T-helper 2 cell (primary cell): ENCODE measurements around the gene UMOD.

ENCODE experiments used
- DNase-seq, 5 experiments: peaks; one replicate each; pipeline versions ENCODE4 v3.0.0 to v3.0.0-alpha.2; 2012 to 2022
- total RNA-seq, 2 donors: gene quantifications; one replicate each; lab custom pipeline; 2026; lab: John Stamatoyannopoulos, UW

Gene UMOD
- 0 reads per million in 2 donors for total RNA-seq

DNA sequence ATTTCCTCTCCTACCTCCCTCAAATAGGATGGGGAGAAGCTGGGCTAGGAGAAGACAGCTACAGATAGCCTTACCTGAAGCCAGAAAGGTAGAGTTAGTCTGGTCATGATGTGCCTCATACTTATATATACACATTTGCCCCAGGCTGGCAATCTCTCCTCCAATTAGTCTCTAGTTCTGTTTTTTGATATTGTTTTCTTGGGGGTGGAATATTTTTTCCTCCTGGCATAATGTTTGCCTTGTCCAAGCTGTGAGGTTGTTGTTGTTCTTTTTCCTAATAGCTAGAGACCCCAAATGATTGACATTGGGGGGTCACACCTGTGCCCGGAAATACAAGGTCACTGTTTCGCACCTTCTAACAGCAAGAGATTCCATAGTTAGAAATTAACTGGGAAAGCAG lies at the start of gene UMOD:
UMOD (minus strand) TSS at position 101 of the 400 bp plus-strand sequence. CDS start 1,978 bp downstream, outside the sequence.
- no peak for DNase-seq

DNA sequence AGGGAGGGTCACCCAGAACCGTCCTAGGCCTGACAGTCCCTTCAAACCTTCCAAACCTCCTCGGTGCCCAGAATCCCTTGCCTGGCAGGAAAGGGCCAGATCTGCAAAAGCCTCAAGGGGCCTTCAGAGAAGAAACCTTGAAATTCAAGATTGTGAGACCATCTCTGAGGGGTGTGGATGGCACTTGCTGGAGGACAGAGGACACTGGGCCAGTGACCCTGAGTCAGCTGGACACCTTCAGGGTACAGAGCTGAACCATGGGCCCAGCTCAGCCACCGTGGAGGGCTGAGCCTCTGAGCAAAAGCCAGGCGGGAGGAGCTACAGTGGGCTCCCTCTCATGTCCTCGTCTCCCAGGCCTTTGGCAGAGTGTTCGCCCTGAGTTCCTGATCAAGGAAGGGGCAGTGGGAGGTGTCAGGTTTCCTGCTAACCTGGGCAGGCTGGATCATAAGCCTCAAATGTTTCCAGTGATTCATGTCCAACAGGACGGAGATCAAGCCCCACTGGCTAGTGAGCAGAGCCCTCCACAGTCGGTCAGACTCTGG lies 49.0 kb upstream of the UMOD start:
- DNase-seq, result no peak

DNA sequence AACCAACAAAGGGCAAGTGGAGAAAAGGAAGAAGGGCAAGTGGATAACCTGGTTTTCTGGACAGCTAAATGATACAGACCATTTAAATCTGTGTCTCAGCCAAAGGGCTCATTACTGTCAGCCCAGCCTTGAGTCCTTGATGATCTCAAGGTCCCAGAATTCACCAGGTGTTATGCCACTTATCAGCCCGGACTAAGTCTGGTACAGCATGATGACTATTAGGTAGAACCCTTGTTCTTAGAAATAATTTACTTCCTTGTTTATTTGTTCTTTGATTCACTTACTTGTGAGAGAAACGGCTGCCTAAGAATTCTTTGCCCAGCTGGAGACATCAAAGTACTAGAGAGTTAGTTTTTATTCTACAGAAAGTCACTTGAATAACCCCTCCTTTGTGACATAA lies 48.6 kb upstream of the UMOD start:
- no peak for DNase-seq

DNA sequence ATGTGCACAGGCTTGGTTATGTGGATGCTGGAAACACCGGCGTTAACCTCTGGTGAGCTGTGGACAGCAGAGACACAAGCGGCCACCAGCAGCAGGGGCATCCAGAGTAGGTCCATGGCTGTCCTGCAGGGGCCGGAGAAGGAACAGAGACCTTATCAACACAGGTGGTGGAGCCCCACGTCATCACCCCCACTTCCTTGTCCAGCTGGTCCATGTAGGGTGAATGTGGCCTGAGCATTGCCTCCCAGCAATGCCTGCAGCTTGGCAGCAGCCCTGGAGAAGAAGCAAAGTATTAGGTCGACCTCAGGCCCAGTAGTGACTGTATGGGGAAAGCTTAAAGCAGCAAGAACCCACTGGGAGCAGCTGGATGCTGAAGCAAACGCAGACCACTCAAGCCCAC lies 46.7 kb upstream of the UMOD start:
- no peak for DNase-seq

DNA sequence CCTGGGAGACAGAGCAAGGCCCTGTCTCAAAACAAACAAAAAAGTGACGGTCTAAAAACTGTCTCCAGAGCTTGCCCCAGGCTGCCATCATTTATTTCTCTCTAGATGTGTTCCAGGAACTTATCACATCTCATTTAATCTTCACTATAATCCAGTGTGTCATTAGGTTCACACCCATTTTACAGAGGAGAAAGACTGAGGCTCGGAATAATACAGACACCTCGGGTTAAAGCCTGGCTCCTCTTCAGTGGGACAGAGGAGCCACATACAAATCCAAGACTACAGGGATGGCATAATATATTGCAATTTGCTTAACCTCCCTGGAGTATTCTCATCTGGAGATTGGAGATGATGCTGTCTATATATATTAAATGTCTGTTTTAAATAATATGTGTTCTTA lies 46.1 kb upstream of the UMOD start:
- DNase-seq, result no peak

DNA sequence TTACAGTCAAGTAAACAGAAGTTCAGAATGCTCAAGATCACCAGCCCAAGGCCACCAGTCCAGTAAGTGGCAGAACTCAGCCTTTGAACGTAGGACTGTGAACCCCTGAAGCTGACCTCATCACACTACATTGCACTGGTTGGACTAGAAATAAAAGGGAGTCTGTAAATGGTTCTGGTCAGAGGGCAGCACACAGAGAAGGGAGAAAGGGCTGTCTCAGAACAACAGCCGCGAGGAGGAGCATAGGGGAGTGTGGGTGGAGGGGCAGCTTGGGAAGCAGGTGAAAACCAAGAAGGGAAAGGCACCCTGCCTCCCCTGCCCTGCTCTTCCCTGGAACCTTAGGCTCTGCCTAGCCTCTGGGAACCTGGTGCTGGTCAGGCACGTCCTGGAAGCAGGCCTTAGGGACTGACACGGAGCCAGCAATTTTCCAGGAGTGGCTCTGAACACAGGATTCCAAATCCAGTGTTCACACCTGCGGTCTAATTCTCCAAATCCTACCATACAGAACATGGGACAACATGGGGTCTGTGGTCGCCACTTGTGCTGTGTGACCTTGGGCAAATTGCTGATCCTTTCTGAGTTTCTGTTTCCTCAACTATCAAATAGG lies 45.1 kb upstream of the UMOD start:
- DNase-seq, result no peak

DNA sequence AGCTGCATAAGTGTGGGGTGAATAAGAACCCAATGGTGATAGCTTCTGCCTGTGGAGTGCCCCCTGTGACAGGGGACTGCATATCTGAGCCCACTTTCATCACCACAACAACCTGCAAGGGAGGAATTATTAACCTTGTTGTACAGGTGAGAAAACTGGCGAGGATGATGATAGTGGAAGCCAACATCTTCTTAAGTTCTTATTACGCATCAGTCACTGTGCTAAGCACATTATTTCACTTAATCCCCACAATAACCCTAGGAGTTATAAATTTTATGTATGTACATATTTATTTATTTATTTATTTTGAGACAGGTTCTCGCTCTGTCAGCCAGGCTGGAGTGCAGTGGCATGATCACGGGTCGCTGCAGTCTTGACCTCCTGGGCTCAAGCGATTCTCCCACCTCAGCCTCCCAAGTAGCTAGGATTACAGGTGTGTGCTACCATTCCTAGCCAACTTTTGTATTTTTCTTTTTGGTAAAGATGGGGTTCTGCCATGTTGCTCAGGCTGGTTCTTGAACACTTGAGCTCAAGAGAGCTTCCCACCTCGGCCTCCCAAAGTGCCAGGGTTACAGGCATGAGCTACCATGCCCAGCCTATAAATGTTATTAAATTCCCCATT lies 44.4 kb upstream of the UMOD start:
- DNase-seq, result no peak

DNA sequence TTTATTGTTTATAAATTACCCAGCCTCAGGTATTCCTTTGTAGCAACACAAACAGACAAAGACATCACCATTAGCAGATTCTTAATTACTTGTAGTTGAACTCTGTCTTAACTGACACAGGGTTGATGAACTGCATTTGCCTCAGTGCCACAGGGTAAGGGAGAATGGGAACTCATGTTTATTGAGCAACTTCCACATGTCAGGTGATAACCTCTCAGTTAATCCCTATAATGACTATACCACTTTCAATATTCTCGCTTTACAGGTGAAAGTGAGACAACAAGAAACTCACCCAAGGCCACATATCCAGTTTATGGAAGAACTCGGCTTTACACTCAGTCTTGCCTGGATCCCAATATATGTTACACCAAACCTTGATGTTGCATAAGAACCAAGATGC lies 43.4 kb upstream of the UMOD start:
- DNase-seq, result no peak

DNA sequence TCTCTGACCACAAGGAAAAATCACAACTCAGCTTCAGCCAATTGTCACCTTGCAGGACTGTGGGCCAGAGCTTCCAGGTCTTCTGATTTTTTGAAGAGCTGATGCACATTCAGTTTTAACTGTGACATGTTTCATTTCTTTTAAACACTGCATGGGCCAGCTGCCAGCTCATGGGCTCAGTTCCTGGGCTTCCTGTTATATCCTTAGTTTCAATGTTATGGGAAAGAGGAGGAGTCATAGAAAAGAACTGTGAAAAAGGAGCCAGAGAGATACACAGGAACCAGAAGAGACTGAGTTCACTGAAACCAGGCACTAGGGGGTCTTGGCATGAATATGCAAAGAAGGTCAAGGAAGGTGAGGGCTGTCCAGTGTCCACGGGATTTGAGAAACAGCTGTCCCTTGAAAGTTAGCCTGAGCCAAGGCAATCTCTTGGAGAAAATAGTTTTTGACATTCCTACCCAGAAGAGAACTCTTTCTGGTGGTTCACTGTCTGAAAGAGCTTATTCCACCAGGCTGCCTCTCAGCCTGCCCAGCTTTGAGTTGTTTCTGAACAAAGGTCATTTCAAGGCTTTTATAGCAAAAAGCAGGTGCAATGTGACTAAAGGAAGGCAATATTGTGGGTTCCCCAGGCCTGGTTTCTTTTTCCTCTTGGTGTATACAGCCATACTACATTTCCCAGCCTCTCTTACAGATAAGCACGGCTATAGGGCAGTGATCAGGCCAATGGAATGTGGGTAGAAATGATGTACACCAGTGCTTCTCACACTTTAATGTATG lies 41.5 kb upstream of the UMOD start:
- no peak for DNase-seq

DNA sequence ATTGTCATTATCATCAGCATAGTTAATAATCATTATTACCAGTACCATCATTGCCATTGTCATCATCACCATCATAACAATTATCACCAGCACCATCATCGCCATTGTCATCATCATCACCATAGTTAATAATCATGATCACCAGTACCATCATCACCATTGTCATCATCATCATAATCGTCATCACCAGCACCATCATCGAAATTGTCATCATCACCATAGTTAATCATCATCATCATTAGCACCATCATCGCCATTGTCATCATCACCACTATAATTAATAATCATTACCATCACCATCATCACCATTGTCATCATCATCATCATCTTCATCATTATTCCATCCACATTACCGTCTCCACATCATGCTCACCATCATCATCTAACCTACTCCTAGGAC lies 38.5 kb upstream of the UMOD start:
- DNase-seq, result no peak

DNA sequence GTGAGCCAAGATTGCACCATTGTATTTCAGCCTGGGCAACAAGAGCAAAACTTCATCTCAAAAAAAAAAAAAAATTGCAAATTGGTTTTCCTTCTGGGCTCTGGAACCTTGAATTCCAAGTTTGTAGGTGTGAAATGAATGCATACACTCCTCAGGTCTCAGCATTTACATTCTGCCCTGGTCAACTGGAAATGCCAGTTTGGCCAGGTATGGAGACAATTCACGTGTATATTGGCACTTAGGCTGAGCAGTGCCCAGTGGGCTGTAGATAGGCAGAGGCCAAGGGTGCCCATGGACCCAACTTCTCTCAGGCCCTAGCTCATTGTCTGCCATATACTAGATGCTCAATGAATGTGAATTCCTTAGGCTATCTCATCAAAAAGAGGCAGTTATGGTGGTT lies 36.3 kb upstream of the UMOD start:
- DNase-seq, result no peak

DNA sequence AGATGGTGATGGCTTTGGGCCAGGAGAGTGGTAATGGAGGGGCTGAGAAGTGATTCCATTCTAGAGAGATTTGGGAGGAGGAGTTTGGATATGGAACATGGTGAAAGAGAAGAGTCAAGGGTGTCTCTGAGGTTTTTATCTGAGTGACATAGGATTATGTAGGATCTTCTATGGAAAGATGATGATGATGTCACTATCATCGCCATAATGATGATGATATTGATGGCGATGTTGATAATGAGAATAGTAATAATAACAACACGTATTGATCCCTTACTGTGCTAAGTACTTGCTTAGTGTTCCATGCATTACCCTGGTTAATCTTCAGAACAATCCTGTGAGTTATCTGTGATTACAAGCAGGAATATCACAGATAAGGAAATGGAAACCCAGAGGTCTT lies 35.5 kb upstream of the UMOD start:
- no peak for DNase-seq

DNA sequence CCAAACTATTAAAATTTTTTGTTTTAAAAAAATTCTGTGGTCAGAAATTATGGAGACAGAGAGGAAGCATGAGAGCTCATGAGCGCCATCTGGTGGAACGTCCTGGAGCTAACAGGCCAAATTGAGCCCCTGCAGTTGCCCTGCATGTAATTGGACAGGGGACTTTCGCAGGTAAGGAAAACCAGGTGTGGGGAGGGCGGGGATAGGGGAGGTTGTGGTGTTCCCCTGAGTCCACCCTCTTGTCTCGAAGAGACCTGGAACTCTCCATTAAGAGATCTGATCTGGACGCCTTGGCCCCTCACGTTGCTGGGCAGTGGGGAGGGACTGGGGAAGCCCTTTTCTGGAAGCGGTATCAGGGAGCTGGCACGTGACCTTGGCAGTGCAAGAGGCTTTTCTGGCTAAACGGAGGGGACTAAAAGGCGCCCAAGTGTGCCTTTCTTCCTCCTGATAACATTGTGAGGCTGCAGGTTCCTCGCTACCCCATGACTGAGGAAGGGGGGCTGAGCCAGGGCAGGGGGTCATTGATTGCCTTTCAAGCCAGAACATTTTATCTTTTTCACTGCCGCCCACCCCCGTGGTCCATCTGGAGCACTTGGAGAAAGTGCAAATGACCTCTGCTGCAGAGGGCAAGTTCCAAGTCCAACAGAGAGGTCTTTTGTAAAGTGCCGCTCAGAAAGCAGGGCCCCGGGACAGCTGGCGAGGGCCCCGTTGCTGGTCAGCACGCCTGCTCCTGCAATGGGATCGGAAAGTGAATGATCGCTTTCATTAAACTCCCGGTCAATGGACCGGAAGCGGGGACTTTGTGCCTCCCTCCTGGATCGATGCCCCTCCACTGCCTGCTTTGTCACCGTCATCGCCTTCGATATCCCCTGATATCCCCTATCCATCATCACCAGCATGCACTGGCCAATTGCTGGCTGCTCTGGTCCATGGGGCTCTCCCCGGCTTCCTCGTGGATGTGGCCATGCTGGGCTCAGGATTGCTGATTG lies 33.6 kb upstream of the UMOD start:
- peak in 4 of 5 experiments; percentile 17 to 32 (median 20) for DNase-seq

DNA sequence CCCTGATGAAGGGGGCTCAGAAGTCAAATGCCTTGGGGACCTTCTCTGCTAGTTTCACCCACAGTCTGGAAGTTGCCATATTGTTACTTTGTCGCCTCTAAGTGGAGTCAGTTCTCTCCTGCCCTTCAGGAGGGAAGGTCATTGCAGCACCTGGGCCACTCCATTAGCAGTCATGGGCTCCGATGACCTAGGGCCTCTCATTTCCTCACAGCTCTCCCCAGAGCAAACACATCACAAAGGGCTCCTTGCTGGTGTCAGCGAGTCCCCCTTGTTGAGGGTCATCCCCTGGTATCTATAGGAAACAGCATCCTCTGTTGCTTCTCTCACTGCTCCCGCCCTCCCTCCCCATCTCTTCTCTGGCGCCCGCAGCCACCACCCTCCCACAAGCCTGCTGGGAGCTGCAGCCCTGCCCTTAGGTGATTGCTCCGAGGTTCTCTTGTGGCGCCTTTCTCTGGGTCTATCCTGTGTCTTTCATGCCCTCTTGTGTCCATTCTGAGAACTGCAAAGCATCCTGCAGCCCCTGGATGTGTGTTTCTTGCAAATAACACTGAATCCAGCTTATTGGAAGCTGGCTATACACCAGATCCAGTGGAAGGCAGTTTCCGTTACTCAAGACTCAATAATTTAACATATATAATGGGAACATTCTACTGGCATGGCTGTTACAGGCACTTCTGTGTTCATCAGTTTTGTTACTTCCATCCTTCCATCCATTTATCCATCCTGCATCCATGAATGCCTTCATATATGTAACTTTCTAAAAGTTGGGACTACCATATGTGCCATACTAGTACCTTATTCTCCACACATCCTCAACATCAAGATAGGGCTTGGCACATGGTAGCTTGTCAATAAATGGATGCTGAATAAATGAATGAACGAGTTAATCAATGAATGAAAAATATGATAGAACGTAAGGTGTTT lies 30.9 kb upstream of the UMOD start:
- DNase-seq, result peak in 2 of 5 experiments; percentile 5 to 53

DNA sequence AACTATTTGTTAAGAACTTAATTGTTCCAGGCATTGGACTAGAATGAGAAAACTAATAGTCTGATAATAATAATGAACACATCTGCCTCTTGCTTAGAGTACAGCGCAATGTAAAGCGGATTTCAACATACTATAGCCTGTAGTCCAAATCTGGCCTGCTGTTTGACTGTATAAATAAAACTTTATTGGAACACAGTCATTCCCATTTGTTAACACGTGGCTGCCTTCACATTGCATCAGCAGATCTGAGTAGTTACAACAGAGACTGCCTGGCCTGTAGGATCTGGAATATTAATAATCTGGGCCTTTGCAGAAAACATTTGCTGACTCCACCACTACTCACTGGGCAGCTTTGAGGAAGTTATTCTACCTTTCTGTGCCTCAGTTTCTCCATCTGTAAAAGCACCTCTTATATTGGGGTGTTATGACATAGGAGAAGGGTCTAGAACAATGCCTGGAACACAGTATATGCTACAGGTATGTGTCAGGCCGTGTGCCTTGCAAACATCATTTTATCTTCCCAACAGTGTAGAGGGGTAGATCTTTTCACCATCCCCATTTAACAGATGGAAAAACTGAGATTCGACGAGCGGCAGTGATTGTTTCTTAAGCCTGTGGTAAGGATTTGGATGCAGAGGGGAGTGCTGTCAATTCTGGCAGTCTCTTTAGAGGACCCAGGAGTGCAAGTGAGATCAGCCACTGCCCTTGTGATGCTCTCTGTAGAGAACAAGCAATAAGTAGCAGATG lies 29.9 kb upstream of the UMOD start:
- no peak for DNase-seq

DNA sequence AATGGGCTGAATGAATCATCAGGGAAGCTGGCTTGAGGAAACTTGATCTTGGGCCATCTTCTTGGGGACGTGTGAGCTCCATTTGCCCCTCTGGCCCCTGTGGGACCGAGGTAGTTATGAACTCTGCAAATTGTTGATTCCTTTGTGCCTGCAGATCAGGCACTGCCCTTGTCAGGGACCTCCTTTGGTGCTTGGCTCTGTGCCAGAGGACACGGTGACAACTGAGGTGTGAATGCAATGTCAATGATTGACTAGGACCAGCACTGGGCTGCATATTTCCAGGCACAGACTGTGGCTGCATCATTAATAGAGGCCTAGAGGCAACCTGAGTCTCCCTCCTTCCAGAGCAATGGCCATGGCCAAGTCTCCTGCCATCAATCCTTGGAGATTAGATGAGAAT lies 28.3 kb upstream of the UMOD start:
- no peak for DNase-seq

DNA sequence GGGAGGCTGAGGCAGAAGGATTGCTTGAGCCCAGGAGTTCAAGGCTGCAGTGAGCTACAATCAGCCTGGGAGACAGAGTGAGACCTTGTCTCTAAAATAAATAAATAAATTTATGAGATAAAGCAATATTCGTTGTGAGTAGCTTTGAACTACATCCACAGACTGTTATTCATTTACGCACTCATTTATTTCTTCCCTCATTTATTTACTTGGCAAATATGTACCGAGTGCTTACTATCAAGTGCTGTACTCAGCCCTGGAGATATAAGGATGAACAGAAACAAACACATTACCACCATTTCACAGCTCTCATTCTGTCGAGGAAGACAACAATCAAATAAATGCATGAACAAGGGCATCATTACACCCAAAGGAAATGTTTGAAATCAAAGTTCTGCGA lies 24.7 kb upstream of the UMOD start:
- no peak for DNase-seq

DNA sequence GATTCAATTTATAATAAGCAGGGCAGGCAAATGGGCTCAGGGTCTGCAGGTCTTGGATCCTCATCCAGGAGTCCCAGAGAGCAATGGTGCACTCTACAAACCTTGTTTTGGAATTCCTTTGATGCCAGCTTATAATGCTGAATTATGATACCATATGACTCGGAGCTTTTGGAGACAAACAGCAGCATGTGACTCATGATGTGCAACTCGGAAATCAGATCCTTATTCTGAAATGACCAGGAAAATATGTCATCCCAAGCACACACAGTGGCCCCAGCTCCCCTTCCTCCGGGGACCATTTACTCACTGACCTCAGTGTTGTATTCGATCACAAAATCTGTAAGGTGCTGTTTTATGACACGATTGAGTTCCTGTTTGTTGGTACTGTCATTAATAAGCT lies 20.2 kb upstream of the UMOD start:
- DNase-seq, result no peak

DNA sequence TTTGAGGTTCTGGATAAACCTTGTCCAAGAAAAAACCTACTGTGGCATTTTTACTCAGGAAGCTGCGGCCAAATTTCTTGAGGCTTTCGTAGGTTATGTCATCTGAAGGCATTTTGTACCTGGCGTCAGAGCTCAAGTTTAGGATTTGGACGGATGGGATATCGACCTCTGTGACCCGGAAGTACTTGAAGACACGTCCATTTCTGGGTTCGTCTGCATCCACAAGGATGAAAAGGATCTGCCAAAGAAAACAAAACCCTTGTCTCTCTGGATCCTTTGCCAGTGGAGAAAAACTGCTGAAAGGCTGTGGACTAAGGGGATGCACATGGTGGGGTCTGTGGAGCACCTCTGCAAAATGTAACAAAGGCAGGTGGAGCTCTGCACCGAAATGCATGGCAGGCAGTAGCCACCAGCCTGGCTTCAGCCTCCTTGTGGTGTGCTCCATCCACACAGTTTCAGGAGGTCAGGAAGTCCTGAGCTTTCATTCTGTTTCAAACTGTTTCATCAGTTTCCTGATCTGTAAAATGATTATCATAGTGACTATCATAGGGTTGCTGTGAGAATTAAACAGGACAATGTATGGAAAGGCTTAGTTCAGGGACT lies 17.0 kb upstream of the UMOD start:
- no peak for DNase-seq

DNA sequence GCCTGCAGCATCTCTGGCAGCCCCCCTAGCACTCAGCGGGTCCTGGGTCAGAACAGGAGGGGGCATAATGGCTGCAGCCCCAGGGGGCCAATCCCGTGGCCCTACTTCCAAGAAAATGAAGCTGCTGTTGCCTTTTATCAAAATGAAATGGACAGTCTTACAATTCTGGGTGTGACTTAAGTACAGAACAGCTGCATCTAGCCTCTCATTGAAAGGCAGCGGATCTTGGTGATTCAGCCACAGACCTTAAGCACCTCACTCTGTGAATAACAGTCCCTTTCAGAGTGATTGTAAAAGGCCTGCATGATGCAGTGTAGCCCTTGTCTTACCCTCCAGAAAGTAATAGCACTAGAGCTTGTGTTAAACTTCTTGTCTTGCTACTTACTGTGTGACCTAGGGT lies 11.5 kb upstream of the UMOD start:
- no peak for DNase-seq
